DOHH2 (cell line): ENCODE results near the gene ENOX1.

Source experiments
- H3F3A ChIP-seq: fragments of 200-600 bp; sonication (generic), shearing (Covaris generic); 2 replicates; pipeline ENCODE4 v1.6.0; 2016; ENCODE audit warnings: antibody characterized with exemption, mild to moderate bottlenecking; ENCODE audit not compliant: control insufficient read depth, insufficient read depth
- H3K27ac ChIP-seq: fragments of 200-600 bp; sonication (generic); 2 replicates; pipeline ENCODE4 v1.5.1; 2014; ENCODE audit warnings: low read depth, mild to moderate bottlenecking, low read length, moderate library complexity
- H3K27me3 ChIP-seq: fragments of 200-600 bp; sonication (generic); 2 replicates; pipeline ENCODE4 v1.6.1; 2014; ENCODE audit warnings: mild to moderate bottlenecking, low read length, mixed read lengths; ENCODE audit not compliant: control insufficient read depth
- H3K36me3 ChIP-seq: fragments of 200-600 bp; sonication (generic); 2 replicates; pipeline ENCODE4 v1.6.1; 2014; ENCODE audit warnings: mild to moderate bottlenecking, low read length, moderate library complexity, mixed read lengths; ENCODE audit not compliant: control insufficient read depth
- H3K4me1 ChIP-seq: fragments of 200-600 bp; sonication (generic); 2 replicates; pipeline ENCODE4 v1.6.1; 2014; ENCODE audit warnings: mild to moderate bottlenecking, low read length, mixed read lengths; ENCODE audit not compliant: control insufficient read depth
- H3K4me2 ChIP-seq: fragments of 200-600 bp; sonication (generic); 2 replicates; pipeline ENCODE4 v1.6.0; 2014; ENCODE audit warnings: mild to moderate bottlenecking, low read length, moderate library complexity
- H3K4me3 ChIP-seq: fragments of 200-600 bp; sonication (generic); 2 replicates; pipeline ENCODE4 v1.5.1; 2014; ENCODE audit warnings: mild to moderate bottlenecking, low read length, mixed read lengths
- H3K79me2 ChIP-seq: fragments of 200-600 bp; sonication (generic); 2 replicates; pipeline ENCODE4 v1.6.1; 2014; ENCODE audit warnings: mild to moderate bottlenecking, low read length, mixed read lengths; ENCODE audit not compliant: control insufficient read depth
- H3K9me2 ChIP-seq: fragments of 200-600 bp; sonication (generic); replicated peaks from 2 replicates; pipeline ENCODE4 v1.6.1; 2014; ENCODE audit warnings: mild to moderate bottlenecking, low read length, mixed read lengths; ENCODE audit not compliant: control insufficient read depth
- H3K9me3 ChIP-seq: fragments of 200-600 bp; sonication (generic); 2 replicates; pipeline ENCODE4 v1.6.1; 2014; ENCODE audit warnings: antibody characterized with exemption, low read length, mixed read lengths; ENCODE audit not compliant: control insufficient read depth, insufficient read depth
- H4K20me1 ChIP-seq: fragments of 200-600 bp; sonication (generic); 2 replicates; pipeline ENCODE4 v1.6.0; 2014; ENCODE audit warnings: low read depth, mild to moderate bottlenecking, antibody characterized with exemption, low read length, moderate library complexity; ENCODE audit not compliant: control insufficient read depth, insufficient read depth
- CTCF ChIP-seq: fragments of 200-600 bp; sonication (generic); IDR thresholded peaks from one replicate; pipeline ENCODE4 v1.5.1; 2014; ENCODE audit warnings: antibody characterized with exemption, mild to moderate bottlenecking, low read depth, low read length; ENCODE audit not compliant: poor library complexity, severe bottlenecking
- EZH2phosphoT487 ChIP-seq: fragments of 200-600 bp; sonication (generic); IDR thresholded peaks from 2 replicates; pipeline ENCODE4 v1.6.1; 2017; ENCODE audit warnings: borderline replicate concordance, mild to moderate bottlenecking, antibody characterized with exemption, low read length, moderate library complexity, mixed read lengths

Gene ENOX1

GRCh38 chr13:43767341-43767931, 19.3 kb downstream of the ENOX1 start:
- Histone ChIP-seq H3K27ac (no peak overlapping the region), H3F3A (no peaks in the 10 kb centered on the region), H3K36me3 (no peaks in the 10 kb centered on the region)

GRCh38 chr13:43766725-43767124, 20.0 kb downstream of the ENOX1 start:
- Histone ChIP-seq H3K79me2 (no peaks in the 10 kb centered on the region), H3K27ac (no peak overlapping the region), H3K9me2 (no peaks in the 10 kb centered on the region), H3K4me2 (no peak overlapping the region), H3F3A (no peaks in the 10 kb centered on the region), H3K9me3 (no peaks in the 10 kb centered on the region), H3K36me3 (no peaks in the 10 kb centered on the region), H3K4me3 (no peak overlapping the region), H3K27me3 (peaks cover 3% of the 10 kb centered on the region), H3K4me1 (no peaks in the 10 kb centered on the region), H4K20me1 (no peaks in the 10 kb centered on the region)
- no peak for TF ChIP-seq CTCF
- TF ChIP-seq EZH2phosphoT487 = no peak

More at GRCh38 chr13:43767341-43767931, 19.3 kb downstream of the ENOX1 start:
- no peak overlapping the region for H3K4me3 ChIP-seq
- no peaks in the 10 kb centered on the region for H3K9me2 ChIP-seq
- H3K4me2 ChIP-seq = no peak overlapping the region
- peaks cover 3% of the 10 kb centered on the region for H3K27me3 ChIP-seq
- no peaks in the 10 kb centered on the region for H3K4me1 ChIP-seq
- TF ChIP-seq CTCF (no peak), EZH2phosphoT487 (no peak)
- H4K20me1 ChIP-seq = no peaks in the 10 kb centered on the region
- H3K79me2 ChIP-seq = no peaks in the 10 kb centered on the region
- no peaks in the 10 kb centered on the region for H3K9me3 ChIP-seq

- Histone ChIP-seq H3F3A (no peaks in the 10 kb centered on the region), H3K79me2 (no peaks in the 10 kb centered on the region), H3K4me1 (no peaks in the 10 kb centered on the region), H3K9me2 (no peaks in the 10 kb centered on the region), H3K9me3 (no peaks in the 10 kb centered on the region), H4K20me1 (no peaks in the 10 kb centered on the region), H3K4me3 (no peak overlapping the region), H3K4me2 (no peak overlapping the region), H3K27ac (no peak overlapping the region), H3K36me3 (no peaks in the 10 kb centered on the region), H3K27me3 (peaks cover 3% of the 10 kb centered on the region)
- no peak for TF ChIP-seq CTCF
- no peak for TF ChIP-seq EZH2phosphoT487
Measured at GRCh38 chr13:43764349-43764748, 22.4 kb downstream of the ENOX1 start.
